IPS DF 4.7 (cell line): Measurements from ENCODE around the gene EIF4H.
"Not testable (repeated sequence)": the region's sequence is repeated elsewhere in the genome, so short reads cannot be mapped to it uniquely, and the experiment has no call there.

Experiments
- DNase-seq: peaks from one replicate; pipeline ENCODE4 v3.0.0-alpha.2; 2013; ENCODE audit warnings: low spot score; ENCODE audit errors: extremely low read depth

The EIF4H gene

GRCh38 chr7:74174606-74175082 is 488 bp downstream of the EIF4H start:
- DNase-seq, result no peak

GRCh38 chr7:74175340-74175739 is 1.2 kb downstream of the EIF4H start:
- DNase-seq, result no peak

- DNase-seq, result no peak
Measured at GRCh38 chr7:74176555-74176954, 2.4 kb downstream of the EIF4H start.

- no peak for DNase-seq
Measured at GRCh38 chr7:74178632-74179031, 4.5 kb downstream of the EIF4H start.

- no peak for DNase-seq
Measured at GRCh38 chr7:74179935-74180604, 5.9 kb downstream of the EIF4H start.

GRCh38 chr7:74180866-74181265 is 6.7 kb downstream of the EIF4H start:
- DNase-seq, result no peak

- DNase-seq, result no peak
Measured at GRCh38 chr7:74181821-74182220, 7.7 kb downstream of the EIF4H start.

GRCh38 chr7:74182453-74183090 is 8.4 kb downstream of the EIF4H start:
- no peak for DNase-seq

GRCh38 chr7:74183142-74183541 is 9.0 kb downstream of the EIF4H start:
- no peak for DNase-seq

- DNase-seq, result no peak
Measured at GRCh38 chr7:74183653-74184450, 9.7 kb downstream of the EIF4H start.

GRCh38 chr7:74185016-74185415 is 10.9 kb downstream of the EIF4H start:
- DNase-seq, result no peak

- no peak for DNase-seq
Measured at GRCh38 chr7:74185636-74186035, 11.5 kb downstream of the EIF4H start.

GRCh38 chr7:74187915-74188675 is 13.9 kb downstream of the EIF4H start:
- no peak for DNase-seq

- no peak for DNase-seq
Measured at GRCh38 chr7:74190259-74190658, 16.1 kb downstream of the EIF4H start.

- DNase-seq, result no peak
Measured at GRCh38 chr7:74191231-74191630, 17.1 kb downstream of the EIF4H start.

GRCh38 chr7:74193054-74193453 is 18.9 kb downstream of the EIF4H start:
- DNase-seq, result no peak

- no peak for DNase-seq
Measured at GRCh38 chr7:74193913-74194312, 19.8 kb downstream of the EIF4H start.

GRCh38 chr7:74194686-74195085 is 20.5 kb downstream of the EIF4H start:
- DNase-seq, result no peak

GRCh38 chr7:74195139-74195860 is 21.1 kb downstream of the EIF4H start:
- not testable (repeated sequence) for DNase-seq

- DNase-seq, result not testable (repeated sequence)
Measured at GRCh38 chr7:74195968-74196654, 22.0 kb downstream of the EIF4H start.
